ENCODE results near the gene AIG1.
A peak's percentile ranks its signal among the peaks of the same experiment; 100 is the strongest.
"Not testable (repeated sequence)": the region's sequence is repeated elsewhere in the genome, so short reads cannot be mapped to it uniquely, and the experiment has no call there.

The AIG1 gene

GRCh38 chr6:143332153-143332845 lies 271.6 kb downstream of the AIG1 start:
- TF ChIP-seq CTCF (conservative IDR thresholded peaks at IDR 0.05) = no peak
- H3K27ac ChIP-seq = no peak overlapping the region

- TF ChIP-seq CTCF (conservative IDR thresholded peaks at IDR 0.05) = no peak
- no peak overlapping the region for H3K27ac ChIP-seq
Measured at GRCh38 chr6:143333081-143333480, 272.4 kb downstream of the AIG1 start.

DNA sequence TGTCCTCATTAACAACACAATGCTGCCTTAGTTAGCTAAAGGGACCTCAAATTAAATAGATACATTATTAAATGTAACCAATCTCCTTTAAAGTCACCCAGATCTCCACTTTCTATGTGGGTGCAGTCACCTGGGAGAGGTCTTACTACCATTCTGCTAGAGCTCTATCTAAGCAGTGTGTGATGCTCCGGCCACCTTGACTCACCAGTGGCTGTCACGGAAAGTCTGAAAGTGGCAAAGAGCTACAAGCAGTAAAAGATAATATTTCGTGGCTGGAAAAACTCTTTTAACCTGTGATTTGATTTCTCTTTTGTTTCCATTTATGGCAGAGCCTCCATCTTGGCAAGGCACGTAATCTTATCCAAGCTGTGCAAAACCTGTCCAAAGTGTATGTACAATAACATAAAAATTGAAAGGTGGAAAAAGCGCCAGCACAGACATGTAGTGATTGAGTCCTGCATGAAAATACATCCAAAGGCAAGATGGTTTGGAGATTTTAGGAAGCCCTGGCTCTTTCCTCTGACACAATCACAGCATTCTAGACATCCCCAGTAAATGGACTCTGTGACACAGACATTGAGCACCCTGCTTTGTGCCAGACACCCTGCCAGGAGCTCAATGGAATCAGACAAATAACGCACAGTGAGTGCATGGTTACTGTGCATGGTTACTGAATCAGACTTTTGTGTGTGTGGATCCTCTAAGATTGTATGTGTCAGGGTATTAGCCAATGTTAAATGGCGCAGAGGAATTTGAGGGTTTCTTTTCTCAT lies 273.2 kb downstream of the AIG1 start:
- no peak overlapping the region for H3K27ac ChIP-seq
- TF ChIP-seq CTCF (conservative IDR thresholded peaks at IDR 0.05) = no peak

- TF ChIP-seq CTCF (conservative IDR thresholded peaks at IDR 0.05) = no peak
- no peak overlapping the region for H3K27ac ChIP-seq
Measured at GRCh38 chr6:143335865-143336264, 275.2 kb downstream of the AIG1 start.

DNA sequence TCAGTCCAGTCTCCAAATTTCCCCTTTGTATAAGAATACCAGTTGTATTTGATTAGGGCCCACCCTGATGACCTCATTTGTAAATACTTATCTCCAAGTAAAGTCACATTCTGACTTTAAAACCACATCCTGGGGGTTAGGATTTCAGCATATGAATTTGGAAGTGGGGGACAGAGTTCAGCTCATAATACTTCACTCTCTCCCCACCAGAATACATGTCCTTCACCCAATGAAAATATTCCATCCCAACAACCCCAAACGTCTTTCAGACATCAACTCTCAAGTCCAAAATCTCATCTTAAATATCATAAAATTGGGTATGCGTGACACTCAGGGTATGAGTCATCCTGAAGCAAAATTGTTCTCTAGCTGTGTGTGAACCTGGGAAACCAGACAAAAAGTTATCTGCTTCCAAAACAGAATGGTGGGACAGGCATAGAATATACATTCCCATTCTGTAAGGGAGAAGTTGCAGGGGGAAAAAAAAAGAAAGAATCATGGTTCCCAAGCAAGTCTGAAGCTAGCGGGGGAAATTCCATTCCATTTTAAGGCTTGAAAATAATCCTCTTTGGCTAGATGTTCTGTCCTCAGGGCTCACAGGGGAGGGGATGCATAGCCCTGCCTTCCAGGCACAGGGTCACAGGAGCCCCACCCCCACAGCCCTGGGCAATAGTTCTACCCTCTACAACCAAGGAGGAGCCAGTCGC lies 275.9 kb downstream of the AIG1 start:
- no peak for TF ChIP-seq CTCF (conservative IDR thresholded peaks at IDR 0.05)
- no peak overlapping the region for H3K27ac ChIP-seq

DNA sequence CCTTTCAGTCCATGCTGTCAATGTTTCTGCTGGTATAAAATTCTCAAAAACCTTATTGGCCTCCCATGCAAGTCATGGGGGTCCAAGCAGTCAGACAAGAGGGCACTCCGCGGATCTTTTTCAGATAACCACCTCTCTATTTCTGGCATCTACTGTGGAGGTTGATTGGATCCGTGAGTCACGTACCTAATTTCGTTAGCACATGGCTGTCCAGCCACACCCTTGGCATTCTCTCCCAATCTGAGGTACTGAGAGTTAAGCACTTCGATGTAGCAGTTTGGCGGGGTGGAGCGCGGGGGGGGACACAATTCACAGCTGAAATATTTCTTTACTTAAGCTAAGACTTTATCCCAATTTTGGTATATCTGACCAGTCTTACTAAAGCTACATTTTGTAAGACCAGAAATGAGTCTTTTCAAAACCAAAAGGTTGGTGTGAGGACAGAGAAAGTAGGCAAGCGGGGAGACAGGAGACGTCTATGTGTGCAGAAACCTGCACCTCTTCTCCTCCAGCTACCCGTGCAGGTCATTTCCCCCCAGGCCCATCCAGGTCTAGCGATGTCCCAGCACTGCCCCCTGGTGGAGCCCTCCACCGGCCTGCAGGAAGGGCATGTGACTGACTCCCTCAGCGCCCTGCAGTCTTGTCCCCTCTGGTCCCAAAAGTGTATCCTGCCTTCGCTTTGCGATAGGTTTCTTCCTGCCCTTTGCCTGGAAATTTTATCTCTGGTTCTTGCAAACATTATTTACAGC lies 276.7 kb downstream of the AIG1 start:
- no peak overlapping the region for H3K27ac ChIP-seq
- peak; percentile 68 for TF ChIP-seq CTCF (conservative IDR thresholded peaks at IDR 0.05)

GRCh38 chr6:143339223-143339622 lies 278.5 kb downstream of the AIG1 start:
- no peak for TF ChIP-seq CTCF (conservative IDR thresholded peaks at IDR 0.05)

GRCh38 chr6:143345477-143345876 lies 284.8 kb downstream of the AIG1 start:
- not testable (repeated sequence) for H3K27ac ChIP-seq

More at GRCh38 chr6:143339223-143339622, 278.5 kb downstream of the AIG1 start:
- H3K27ac ChIP-seq = no peak overlapping the region
